ENCODE results near the gene HOXC13. TPM values are rescaled to one million over a fixed set of nuclear protein-coding genes. Genes with fewer than 3 reads are reported as not detected.
A peak's percentile ranks its signal among the peaks of the same experiment; 100 is the strongest.

The HOXC13 gene
- total RNA-seq, 5 donors from 2014 or later (not counting 1 experiment from before 2014, with no cell fraction given) = 0.12 TPM; not detected in 4

DNA sequence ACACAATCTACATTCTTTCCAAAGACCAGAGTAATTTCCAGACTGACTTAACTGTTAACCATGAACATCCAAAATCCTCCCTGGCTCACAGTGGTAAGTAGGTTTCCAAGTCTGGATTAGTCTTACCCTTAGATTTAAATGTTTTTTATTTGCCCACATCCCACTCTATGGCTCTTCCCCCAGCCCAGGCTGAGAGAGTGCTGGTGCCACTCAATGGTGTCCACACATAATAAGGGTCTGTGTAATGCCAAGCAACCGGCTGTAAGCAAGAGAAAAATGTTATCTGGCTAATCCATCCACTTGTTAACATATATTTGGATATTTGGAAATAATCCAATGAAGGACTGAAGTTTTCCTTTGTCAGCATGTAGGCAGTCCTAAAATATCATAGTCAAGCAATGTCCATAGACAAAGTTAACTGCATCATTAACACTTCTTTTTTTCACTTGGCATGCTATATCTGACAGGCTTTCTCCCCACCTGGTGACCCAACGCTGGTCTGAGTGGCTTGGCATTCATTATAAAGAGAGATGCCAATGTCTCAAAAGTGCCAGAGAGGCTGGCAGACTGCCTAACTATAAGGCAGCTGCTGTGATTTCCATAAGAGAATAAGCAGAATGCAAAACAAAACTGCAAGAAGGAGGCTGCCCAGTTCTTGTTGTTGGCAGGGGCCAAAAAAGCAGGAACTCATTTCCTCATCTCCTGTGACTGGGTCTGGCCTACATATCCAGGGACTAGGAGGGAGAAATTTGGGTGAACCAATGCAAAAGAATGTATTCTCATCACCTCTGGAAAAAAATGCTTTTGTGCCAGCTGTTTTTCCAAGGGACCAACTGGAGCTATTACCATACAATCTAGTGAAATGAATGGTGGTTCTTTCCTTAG is 13.9 kb upstream of the HOXC13 start:
- no peaks in the 10 kb centered on the region for H3K9me3 Mint-ChIP-seq
- H3K9me3 ChIP-seq = no peaks in the 10 kb centered on the region
- H3K4me1 Mint-ChIP-seq = peaks cover 0 to 3% (median 0%) of the 10 kb centered on the region in 3 donors
- peaks cover 38 to 44% of the 10 kb centered on the region in 2 experiments for H3K27me3 ChIP-seq (replicated peaks in 1 of 2; ENCODE audit: control insufficient read depth in 2 of 2, extremely low read depth in 1 of 2, insufficient read depth in 2 of 2, low read length in 1 of 2)
- ChIA-PET POLR2A (no interaction called here), CTCF (interaction anchor here in 1 of 2 donors (0.6 kb wide), 1 partner anchor 156 kb away, joined by 3 read pairs; no protein-coding TSS in a partner anchor)
- 60% methylated on average over 1 of the region's 2 CpGs for WGBS (ENCODE audit: insufficient coverage)
- no peak overlapping the region for H3K27ac ChIP-seq (ENCODE audit: low read length)
- H3K36me3 Mint-ChIP-seq = no peaks in the 10 kb centered on the region
- DNase-seq (no peak), ATAC-seq (replicated peaks in 1 of 4) (no peak)
- no peak overlapping the region for H3K4me3 Mint-ChIP-seq
- H3K4me1 ChIP-seq (ENCODE audit: control insufficient read depth in 1 of 2, extremely low read depth in 1 of 2, insufficient read depth in 2 of 2, low read length in 2 of 2) = peaks cover 0 to 8% of the 10 kb centered on the region in 2 experiments
- peaks cover 81 to 84% of the 10 kb centered on the region in 2 donors for H3K27me3 Mint-ChIP-seq
- no peak overlapping the region for H3K4me3 ChIP-seq (ENCODE audit: control insufficient read depth in 1 of 2, extremely low read depth in 1 of 2, low read length in 1 of 2)
- no peak overlapping the region for H3K27ac Mint-ChIP-seq
- no peaks in the 10 kb centered on the region for H3K36me3 ChIP-seq (ENCODE audit: control insufficient read depth in 2 of 2, extremely low read depth in 1 of 2, insufficient read depth in 1 of 2, low read length in 1 of 2)

DNA sequence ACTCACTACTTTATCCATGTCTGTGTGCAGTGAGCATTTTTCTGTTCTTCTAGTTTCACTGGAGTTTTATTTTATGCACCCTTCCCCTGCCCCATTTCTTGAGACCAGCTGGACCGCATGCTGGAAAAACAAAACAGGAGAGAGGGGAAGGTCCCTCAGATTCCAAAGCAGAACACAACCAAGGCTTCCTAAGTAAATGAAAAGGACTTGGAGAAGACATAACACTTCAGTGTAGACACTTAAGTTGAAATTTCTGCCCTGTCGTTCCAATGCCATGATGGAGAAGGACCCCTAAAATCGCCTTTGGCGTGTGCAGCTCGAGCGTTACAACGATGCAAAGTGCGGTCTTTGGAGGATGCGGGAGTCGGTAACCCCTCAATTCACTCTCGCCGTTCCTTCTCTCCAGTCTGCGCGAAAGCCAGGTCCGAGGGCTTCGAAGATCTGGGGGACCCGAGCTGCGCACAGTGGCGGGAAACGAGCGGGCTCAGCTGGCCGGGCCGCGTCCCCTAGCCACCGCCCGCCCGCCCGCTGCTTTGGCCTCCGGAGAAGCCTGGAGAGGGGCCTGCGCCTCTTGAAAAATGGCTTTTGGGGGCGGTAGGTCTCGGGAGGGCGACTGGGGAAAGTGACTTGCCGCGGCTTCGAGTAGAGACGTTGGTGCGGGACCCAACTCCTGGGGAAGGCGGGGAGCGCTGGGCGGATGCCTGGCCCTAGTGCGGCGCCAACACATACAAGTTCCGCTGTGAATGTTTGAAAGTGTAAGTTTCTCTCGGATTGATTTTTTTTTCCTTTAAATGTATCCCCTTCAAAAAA is 11.2 kb upstream of the HOXC13 start:
- WGBS (ENCODE audit: insufficient coverage) = 10% methylated on average over 35 of the region's 45 CpGs
- H3K36me3 Mint-ChIP-seq = no peaks in the 10 kb centered on the region
- Histone ChIP-seq H3K27me3 (replicated peaks in 1 of 2; ENCODE audit: control insufficient read depth in 2 of 2, extremely low read depth in 1 of 2, insufficient read depth in 2 of 2, low read length in 1 of 2) (peaks cover 43 to 55% of the 10 kb centered on the region in 2 experiments), H3K27ac (ENCODE audit: low read length) (no peak overlapping the region), H3K4me3 (ENCODE audit: control insufficient read depth in 1 of 2, extremely low read depth in 1 of 2, low read length in 1 of 2) (peak overlapping the region in 1 of 2 donors; percentile 5), H3K4me1 (ENCODE audit: control insufficient read depth in 1 of 2, extremely low read depth in 1 of 2, insufficient read depth in 2 of 2, low read length in 2 of 2) (peaks cover 0 to 8% of the 10 kb centered on the region in 2 experiments), H3K9me3 (no peaks in the 10 kb centered on the region), H3K36me3 (ENCODE audit: control insufficient read depth in 2 of 2, extremely low read depth in 1 of 2, insufficient read depth in 1 of 2, low read length in 1 of 2) (no peaks in the 10 kb centered on the region)
- ChIA-PET CTCF (no interaction called here), POLR2A (no interaction called here)
- DNase-seq (no peak), ATAC-seq (replicated peaks in 1 of 4) (no peak)
- H3K4me1 Mint-ChIP-seq = peaks cover 0 to 3% (median 0%) of the 10 kb centered on the region in 3 donors
- H3K4me3 Mint-ChIP-seq = no peak overlapping the region
- no peak overlapping the region for H3K27ac Mint-ChIP-seq
- H3K27me3 Mint-ChIP-seq = peaks cover 86 to 91% of the 10 kb centered on the region in 2 donors
- peaks cover 0 to 4% (median 0%) of the 10 kb centered on the region in 3 donors for H3K9me3 Mint-ChIP-seq

DNA sequence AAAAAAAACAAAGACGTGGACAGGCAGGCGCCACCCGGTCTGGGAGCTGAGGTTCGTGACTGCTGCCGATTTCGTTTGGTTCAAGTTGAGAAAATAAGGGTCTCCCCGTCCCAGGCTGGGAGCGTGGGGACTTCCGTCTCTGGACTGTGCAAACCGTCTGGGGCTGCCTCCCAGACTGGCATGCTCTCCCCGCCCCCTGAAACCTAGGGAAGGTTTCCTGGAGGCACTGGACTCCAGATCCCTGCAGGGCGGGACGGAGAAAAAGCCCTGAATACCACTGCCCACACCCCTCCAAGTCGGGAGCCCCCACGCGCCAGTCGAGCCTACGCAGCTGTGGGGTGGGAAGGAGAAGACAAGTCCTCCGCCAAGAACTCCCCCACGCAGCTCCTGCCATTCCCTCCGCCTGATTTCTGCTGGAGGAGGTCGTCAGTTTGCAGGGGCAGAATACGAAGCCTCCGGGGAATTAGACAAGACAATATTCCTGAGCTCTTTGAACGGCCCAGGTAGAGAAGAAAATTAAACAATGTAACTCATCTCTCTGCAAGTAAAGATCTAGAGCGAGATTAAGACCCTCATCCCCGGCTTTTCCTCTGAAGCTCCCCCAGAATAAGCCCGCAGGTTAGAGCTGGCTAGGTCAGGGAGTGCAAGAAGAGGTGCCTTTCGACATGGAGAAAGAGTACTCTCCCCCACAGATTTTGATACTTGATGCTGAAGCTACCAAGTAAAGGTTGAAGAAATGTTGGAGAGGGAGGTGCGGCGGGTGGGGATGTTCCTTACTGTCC is 10.4 kb upstream of the HOXC13 start:
- no peaks in the 10 kb centered on the region for H3K36me3 Mint-ChIP-seq
- CTCF ChIA-PET = no interaction called here
- peaks cover 0 to 8% of the 10 kb centered on the region in 2 experiments for H3K4me1 ChIP-seq (ENCODE audit: control insufficient read depth in 1 of 2, extremely low read depth in 1 of 2, insufficient read depth in 2 of 2, low read length in 2 of 2)
- H3K4me1 Mint-ChIP-seq = peaks cover 0 to 3% (median 0%) of the 10 kb centered on the region in 3 donors
- POLR2A ChIA-PET = no interaction called here
- H3K9me3 ChIP-seq = no peaks in the 10 kb centered on the region
- no peak overlapping the region for H3K4me3 Mint-ChIP-seq
- H3K27me3 Mint-ChIP-seq = peaks cover 87 to 91% of the 10 kb centered on the region in 2 donors
- peaks cover 0 to 4% (median 0%) of the 10 kb centered on the region in 3 donors for H3K9me3 Mint-ChIP-seq
- no peak overlapping the region for H3K27ac Mint-ChIP-seq
- no peak for DNase-seq
- H3K27ac ChIP-seq (ENCODE audit: low read length) = no peak overlapping the region
- peaks cover 46 to 58% of the 10 kb centered on the region in 2 experiments for H3K27me3 ChIP-seq (replicated peaks in 1 of 2; ENCODE audit: control insufficient read depth in 2 of 2, extremely low read depth in 1 of 2, insufficient read depth in 2 of 2, low read length in 1 of 2)
- H3K36me3 ChIP-seq (ENCODE audit: control insufficient read depth in 2 of 2, extremely low read depth in 1 of 2, insufficient read depth in 1 of 2, low read length in 1 of 2) = no peaks in the 10 kb centered on the region
- no peak for ATAC-seq (replicated peaks in 1 of 4)
- 12% methylated on average over 11 of the region's 31 CpGs for WGBS (ENCODE audit: insufficient coverage)
- peak overlapping the region in 1 of 2 donors; percentile 5 for H3K4me3 ChIP-seq (ENCODE audit: control insufficient read depth in 1 of 2, extremely low read depth in 1 of 2, low read length in 1 of 2)

DNA sequence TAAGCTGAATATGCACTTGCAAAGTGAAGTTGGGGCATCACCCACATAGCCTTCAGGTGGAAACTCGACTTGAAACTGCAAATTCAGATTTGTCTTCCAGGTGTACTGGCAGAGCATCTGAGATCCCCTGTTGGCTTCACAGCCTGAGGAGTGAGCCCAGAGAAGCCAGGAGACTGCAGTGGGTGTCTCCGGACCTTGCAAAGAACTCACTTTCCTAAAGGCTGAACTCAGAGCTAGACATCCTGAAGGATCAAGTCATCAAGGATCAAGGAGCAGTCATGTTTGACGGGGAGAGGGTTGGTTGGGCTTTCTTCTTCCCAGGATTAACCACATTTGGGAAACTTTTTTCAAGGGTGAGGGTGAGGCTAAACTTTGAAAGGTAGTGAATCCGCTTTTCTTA is 9.1 kb upstream of the HOXC13 start:
- 0% methylated on average over 2 of the region's 4 CpGs for WGBS (ENCODE audit: insufficient coverage)
- Histone ChIP-seq H3K9me3 (no peaks in the 10 kb centered on the region), H3K27me3 (replicated peaks in 1 of 2; ENCODE audit: control insufficient read depth in 2 of 2, extremely low read depth in 1 of 2, insufficient read depth in 2 of 2, low read length in 1 of 2) (peaks cover 39 to 62% of the 10 kb centered on the region in 2 experiments), H3K27ac (ENCODE audit: low read length) (no peak overlapping the region), H3K36me3 (ENCODE audit: control insufficient read depth in 2 of 2, extremely low read depth in 1 of 2, insufficient read depth in 1 of 2, low read length in 1 of 2) (no peaks in the 10 kb centered on the region), H3K4me3 (ENCODE audit: control insufficient read depth in 1 of 2, extremely low read depth in 1 of 2, low read length in 1 of 2) (no peak overlapping the region), H3K4me1 (ENCODE audit: control insufficient read depth in 1 of 2, extremely low read depth in 1 of 2, insufficient read depth in 2 of 2, low read length in 2 of 2) (peaks cover 0 to 8% of the 10 kb centered on the region in 2 experiments)
- Mint-ChIP-seq H3K9me3 (peaks cover 0 to 4% (median 0%) of the 10 kb centered on the region in 3 donors), H3K4me1 (peaks cover 0 to 3% (median 0%) of the 10 kb centered on the region in 3 donors), H3K36me3 (no peaks in the 10 kb centered on the region), H3K27ac (no peak overlapping the region), H3K27me3 (peaks cover 89 to 91% of the 10 kb centered on the region in 2 donors), H3K4me3 (no peak overlapping the region)
- CTCF ChIA-PET = interaction anchor here in 1 of 2 donors (0.6 kb wide), 1 partner anchor 553 kb away, joined by 16 read pairs; no protein-coding TSS in a partner anchor
- DNase-seq = no peak
- POLR2A ChIA-PET = no interaction called here
- ATAC-seq (replicated peaks in 1 of 4) = no peak

DNA sequence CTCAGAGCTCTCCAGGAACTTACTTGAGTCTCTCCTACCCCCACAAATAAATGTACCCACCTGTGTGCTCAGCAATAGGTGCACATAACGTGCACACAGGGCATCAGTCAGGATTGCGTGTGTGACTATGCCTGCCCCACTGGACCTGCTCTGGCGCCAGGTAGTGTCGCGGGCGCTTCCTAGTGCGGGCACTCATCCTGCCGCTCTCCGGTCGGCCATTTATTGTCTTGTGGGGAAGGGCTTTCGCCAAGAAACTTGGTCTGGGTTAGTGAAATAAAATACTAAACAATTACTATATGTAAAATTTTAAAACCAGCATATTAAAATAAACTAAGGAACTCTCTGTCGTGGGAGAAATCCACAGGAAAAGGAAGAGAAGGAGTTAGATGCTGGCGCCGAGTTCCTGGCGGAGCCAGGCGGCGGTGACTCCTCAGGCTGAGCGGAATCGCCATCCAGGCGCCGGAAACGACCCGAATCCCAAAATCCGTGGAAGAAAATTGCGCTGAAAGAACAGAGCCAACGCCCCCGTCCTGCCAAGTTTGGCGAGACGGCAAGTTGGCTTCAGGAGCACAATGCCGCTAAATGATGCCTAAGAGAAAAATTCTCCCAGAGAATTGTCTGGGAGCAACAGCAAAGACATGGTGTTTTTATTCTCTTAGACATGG is 7.9 kb upstream of the HOXC13 start:
- peaks cover 8 to 9% (median 8%) of the 10 kb centered on the region in 3 donors for H3K4me1 Mint-ChIP-seq
- Histone ChIP-seq H3K9me3 (no peaks in the 10 kb centered on the region), H3K27me3 (replicated peaks in 1 of 2; ENCODE audit: control insufficient read depth in 2 of 2, extremely low read depth in 1 of 2, insufficient read depth in 2 of 2, low read length in 1 of 2) (peaks cover 38 to 73% of the 10 kb centered on the region in 2 experiments), H3K4me3 (ENCODE audit: control insufficient read depth in 1 of 2, extremely low read depth in 1 of 2, low read length in 1 of 2) (no peak overlapping the region), H3K4me1 (ENCODE audit: control insufficient read depth in 1 of 2, extremely low read depth in 1 of 2, insufficient read depth in 2 of 2, low read length in 2 of 2) (peaks cover 0 to 13% of the 10 kb centered on the region in 2 experiments), H3K36me3 (ENCODE audit: control insufficient read depth in 2 of 2, extremely low read depth in 1 of 2, insufficient read depth in 1 of 2, low read length in 1 of 2) (no peaks in the 10 kb centered on the region), H3K27ac (ENCODE audit: low read length) (no peak overlapping the region)
- DNase-seq = no peak
- CTCF ChIA-PET = no interaction called here
- no peaks in the 10 kb centered on the region for H3K36me3 Mint-ChIP-seq
- peaks cover 90 to 93% of the 10 kb centered on the region in 2 donors for H3K27me3 Mint-ChIP-seq
- H3K9me3 Mint-ChIP-seq = peaks cover 0 to 4% (median 0%) of the 10 kb centered on the region in 3 donors
- no peak overlapping the region for H3K27ac Mint-ChIP-seq
- POLR2A ChIA-PET = no interaction called here
- no peak for ATAC-seq (replicated peaks in 1 of 4)
- 17% methylated on average over 18 of the region's 30 CpGs for WGBS (ENCODE audit: insufficient coverage)
- no peak overlapping the region for H3K4me3 Mint-ChIP-seq
